ENCODE results near the gene NGB.

NGB gene

GRCh38 chr14:77239412-77239811 is 31.6 kb downstream of the NGB start:
- no peaks in the 10 kb centered on the region for H3K36me3 ChIP-seq (ENCODE audit: control insufficient read depth, insufficient read depth, low read length)
- H3K27me3 ChIP-seq (replicated peaks; ENCODE audit: control insufficient read depth, insufficient read depth, low read length) = no peaks in the 10 kb centered on the region; the same call in 1 of the 2 replicates

DNA sequence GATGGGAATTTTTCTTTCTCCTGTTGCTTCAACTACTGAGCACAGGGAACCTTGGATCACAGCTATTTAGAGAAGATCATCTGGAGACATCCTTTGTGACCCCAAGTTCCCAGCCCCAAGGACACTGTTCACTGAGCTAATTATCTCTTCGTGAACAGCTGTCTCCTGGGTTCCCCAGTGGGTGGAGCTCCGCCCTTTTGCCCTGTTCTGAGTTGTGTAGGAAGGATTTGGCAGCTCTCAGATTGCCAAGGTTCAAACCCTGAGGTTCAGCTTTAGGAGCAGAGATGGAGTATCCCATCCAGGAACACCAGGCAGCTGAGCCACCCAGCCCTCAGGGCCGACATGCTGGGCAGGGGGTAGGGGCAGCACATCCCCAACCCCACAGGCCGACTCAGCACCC is 32.0 kb downstream of the NGB start:
- TF ChIP-seq, protein P1, sequence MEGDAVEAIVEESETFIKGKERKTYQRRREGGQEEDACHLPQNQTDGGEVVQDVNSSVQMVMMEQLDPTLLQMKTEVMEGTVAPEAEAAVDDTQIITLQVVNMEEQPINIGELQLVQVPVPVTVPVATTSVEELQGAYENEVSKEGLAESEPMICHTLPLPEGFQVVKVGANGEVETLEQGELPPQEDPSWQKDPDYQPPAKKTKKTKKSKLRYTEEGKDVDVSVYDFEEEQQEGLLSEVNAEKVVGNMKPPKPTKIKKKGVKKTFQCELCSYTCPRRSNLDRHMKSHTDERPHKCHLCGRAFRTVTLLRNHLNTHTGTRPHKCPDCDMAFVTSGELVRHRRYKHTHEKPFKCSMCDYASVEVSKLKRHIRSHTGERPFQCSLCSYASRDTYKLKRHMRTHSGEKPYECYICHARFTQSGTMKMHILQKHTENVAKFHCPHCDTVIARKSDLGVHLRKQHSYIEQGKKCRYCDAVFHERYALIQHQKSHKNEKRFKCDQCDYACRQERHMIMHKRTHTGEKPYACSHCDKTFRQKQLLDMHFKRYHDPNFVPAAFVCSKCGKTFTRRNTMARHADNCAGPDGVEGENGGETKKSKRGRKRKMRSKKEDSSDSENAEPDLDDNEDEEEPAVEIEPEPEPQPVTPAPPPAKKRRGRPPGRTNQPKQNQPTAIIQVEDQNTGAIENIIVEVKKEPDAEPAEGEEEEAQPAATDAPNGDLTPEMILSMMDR (IDR thresholded peaks at IDR 0.05; ENCODE audit: insufficient read depth, low read length, poor library complexity, severe bottlenecking) = no peak
- Histone ChIP-seq H3K27me3 (replicated peaks; ENCODE audit: control insufficient read depth, insufficient read depth, low read length) (no peaks in the 10 kb centered on the region; the same call in 1 of the 2 replicates), H3K4me3 (replicated peaks; ENCODE audit: low read depth, low read length) (no peak overlapping the region), H3K36me3 (ENCODE audit: control insufficient read depth, insufficient read depth, low read length) (no peaks in the 10 kb centered on the region)
- DNase-seq (ENCODE audit: extremely low read depth, insufficient read length) = no peak

More at GRCh38 chr14:77239412-77239811, 31.6 kb downstream of the NGB start:
- TF ChIP-seq, protein P1 (IDR thresholded peaks at IDR 0.05; ENCODE audit: insufficient read depth, low read length, poor library complexity, severe bottlenecking) = no peak
- H3K4me3 ChIP-seq (replicated peaks; ENCODE audit: low read depth, low read length) = no peak overlapping the region
- DNase-seq (ENCODE audit: extremely low read depth, insufficient read length) = no peak

GRCh38 chr14:77238356-77238755 is 32.6 kb downstream of the NGB start:
- Histone ChIP-seq H3K27me3 (replicated peaks; ENCODE audit: control insufficient read depth, insufficient read depth, low read length) (no peaks in the 10 kb centered on the region; the same call in 1 of the 2 replicates), H3K36me3 (ENCODE audit: control insufficient read depth, insufficient read depth, low read length) (no peaks in the 10 kb centered on the region), H3K4me3 (replicated peaks; ENCODE audit: low read depth, low read length) (no peak overlapping the region)
- TF ChIP-seq, protein P1 (IDR thresholded peaks at IDR 0.05; ENCODE audit: insufficient read depth, low read length, poor library complexity, severe bottlenecking) = no peak
- DNase-seq (ENCODE audit: extremely low read depth, insufficient read length) = no peak

GRCh38 chr14:77236814-77237213 is 34.2 kb downstream of the NGB start:
- Histone ChIP-seq H3K36me3 (ENCODE audit: control insufficient read depth, insufficient read depth, low read length) (no peaks in the 10 kb centered on the region), H3K27me3 (replicated peaks; ENCODE audit: control insufficient read depth, insufficient read depth, low read length) (no peaks in the 10 kb centered on the region; the same call in 1 of the 2 replicates), H3K4me3 (replicated peaks; ENCODE audit: low read depth, low read length) (no peak overlapping the region)
- TF ChIP-seq, protein P1 (IDR thresholded peaks at IDR 0.05; ENCODE audit: insufficient read depth, low read length, poor library complexity, severe bottlenecking) = no peak
- DNase-seq (ENCODE audit: extremely low read depth, insufficient read length) = no peak

DNA sequence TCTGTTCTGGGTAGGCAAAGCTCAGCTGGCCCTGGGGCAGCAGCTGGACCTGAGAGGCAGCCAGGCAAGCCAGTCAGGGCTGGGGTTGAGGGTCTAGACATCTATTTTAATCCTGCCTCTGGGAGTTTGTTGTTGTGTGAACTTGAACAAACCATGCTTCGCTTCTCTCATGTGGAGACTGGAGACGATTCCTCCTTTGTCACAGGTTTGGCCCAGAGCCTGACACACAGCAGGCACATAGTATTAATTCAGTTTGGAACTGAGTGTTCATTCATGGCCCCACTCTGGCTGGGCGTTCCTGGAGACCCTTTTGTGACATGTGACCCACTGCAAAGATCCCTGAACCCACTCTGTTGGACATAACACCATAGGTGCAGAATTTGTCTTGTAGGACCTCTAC is 39.3 kb downstream of the NGB start:
- Histone ChIP-seq H3K4me3 (replicated peaks; ENCODE audit: low read depth, low read length) (no peak overlapping the region), H3K36me3 (ENCODE audit: control insufficient read depth, insufficient read depth, low read length) (no peaks in the 10 kb centered on the region), H3K27me3 (replicated peaks; ENCODE audit: control insufficient read depth, insufficient read depth, low read length) (no peaks in the 10 kb centered on the region)
- no peak for DNase-seq (ENCODE audit: extremely low read depth, insufficient read length)
- TF ChIP-seq, protein P1 (IDR thresholded peaks at IDR 0.05; ENCODE audit: insufficient read depth, low read length, poor library complexity, severe bottlenecking) = no peak

GRCh38 chr14:77230914-77231313 is 40.1 kb downstream of the NGB start:
- DNase-seq (ENCODE audit: extremely low read depth, insufficient read length) = no peak
- no peaks in the 10 kb centered on the region for H3K27me3 ChIP-seq (replicated peaks; ENCODE audit: control insufficient read depth, insufficient read depth, low read length)
- no peak overlapping the region for H3K4me3 ChIP-seq (replicated peaks; ENCODE audit: low read depth, low read length)
- TF ChIP-seq, protein P1 (IDR thresholded peaks at IDR 0.05; ENCODE audit: insufficient read depth, low read length, poor library complexity, severe bottlenecking) = no peak
- H3K36me3 ChIP-seq (ENCODE audit: control insufficient read depth, insufficient read depth, low read length) = no peaks in the 10 kb centered on the region

Data from GM06990 (cell line).